Esophagus muscularis mucosa (tissue), 4 donors: ENCODE data around the gene HYAL4. TPM values are rescaled to one million over a fixed set of nuclear protein-coding genes. Genes with fewer than 3 reads are reported as not detected.

Experiments
- DNase-seq: peaks from one replicate; pipeline ENCODE4 v3.0.0-alpha.2; 2017; ENCODE audit errors: extremely low spot score
- H3K27ac ChIP-seq, 4 donors: fragments of 200-600 bp; sonication (generic); replicated peaks in 1 of 4; 1 replicate in 3 of 4; 2 replicates in 1 of 4; pipeline ENCODE4 v1.5.1; 2016 to 2019; ENCODE audit warnings: mild to moderate bottlenecking in 1 of 4
- H3K27me3 ChIP-seq, 4 donors: fragments of 200-600 bp; sonication (generic); one replicate each; pipeline versions ENCODE4 v1.5.1 to v1.6.0; 2016 to 2019
- H3K36me3 ChIP-seq, 4 donors: fragments of 200-600 bp; sonication (generic); one replicate each; pipeline ENCODE4 v1.5.1; 2016 to 2019
- H3K4me1 ChIP-seq, 4 donors: fragments of 200-600 bp; sonication (generic); one replicate each; pipeline ENCODE4 v1.5.1; 2016 to 2019
- H3K4me3 ChIP-seq, 4 donors: fragments of 200-600 bp; sonication (generic); 1 replicate in 2 of 4; 2 replicates in 2 of 4; pipeline ENCODE4 v1.5.1; 2016 to 2019; ENCODE audit warnings: mild to moderate bottlenecking in 4 of 4, moderate library complexity in 1 of 4
- H3K9me3 ChIP-seq, 4 donors: fragments of 200-600 bp; sonication (generic); 1 replicate in 3 of 4; 2 replicates in 1 of 4; pipeline ENCODE4 v1.5.1; 2016 to 2019
- CTCF ChIP-seq, 3 experiments: fragments of 200-600 bp in 2 of 3; fragments of 450-650 bp in 1 of 3; sonication (generic) in 2 of 3; IDR thresholded peaks; one replicate each; pipeline ENCODE4 v1.5.1; 2017 to 2019; ENCODE audit warnings: antibody characterized with exemption in 3 of 3, mild to moderate bottlenecking in 2 of 3, moderate library complexity in 1 of 3
- EP300 ChIP-seq: sonication (generic); formaldehyde crosslinking; IDR thresholded peaks from one replicate; pipeline ENCODE4 v1.6.1; 2017; ENCODE audit warnings: antibody characterized with exemption
- POLR2A ChIP-seq: fragments of 450-650 bp; IDR thresholded peaks from one replicate; pipeline ENCODE4 v1.6.1; 2017; ENCODE audit warnings: antibody characterized with exemption, moderate library complexity, mild to moderate bottlenecking, low read depth
- POLR2AphosphoS5 ChIP-seq, 2 donors: sonication (generic); formaldehyde crosslinking; IDR thresholded peaks; one replicate each; pipeline ENCODE4 v1.6.1; 2017; ENCODE audit warnings: antibody characterized with exemption in 2 of 2
- WGBS: methylation state at CpG from one replicate; pipeline ENCODE4 v1.1.5; 2018; 5-methylcytosine and 5-hydroxymethylcytosine counted together
- intact Hi-C: fragments of 100-400 bp; cut with DNase I; formaldehyde crosslinking; loops from one replicate; pipeline ENCODE4 v1.15.1; 2023
- total RNA-seq, 4 donors: library from RNA; depleted of rRNA; stranded (reverse); fragments of >200 nt; gene quantifications; one replicate each; pipeline versions ENCODE4 v1.1.0 to v1.2.1, GENCODE V29; 2016

Gene HYAL4
- total RNA-seq, 4 donors from 2014 or later, result not detected

GRCh38 chr7:123923599-123923998, 78.6 kb downstream of the HYAL4 start:
- DNase-seq, result no peak
- Histone ChIP-seq H3K4me1 (no peaks in the 10 kb centered on the region), H3K36me3 (no peaks in the 10 kb centered on the region), H3K27me3 (no peaks in the 10 kb centered on the region), H3K4me3 (no peak overlapping the region), H3K27ac (no peak overlapping the region), H3K9me3 (no peaks in the 10 kb centered on the region)
- TF ChIP-seq EP300, result no peak
- TF ChIP-seq POLR2A, result no peak
- no peak for TF ChIP-seq POLR2AphosphoS5 (IDR thresholded peaks at IDR 0.05)
- no peak for TF ChIP-seq CTCF (IDR thresholded peaks at IDR 0.05)
- 93% methylated on average over 4 of the region's 4 CpGs for WGBS
- intact Hi-C loops, result no loop called here

GRCh38 chr7:123924941-123925340, 80.0 kb downstream of the HYAL4 start, which contains the start of gene SPAM1:
Gene SPAM1, plus strand, starts transcription at chr7:123925241. Its CDS starts 28,330 bp downstream, at chr7:123953571.
- intact Hi-C loops, result no loop called here
- Histone ChIP-seq H3K27ac (no peak within 1 kb of the TSS), H3K4me1 (no peaks in the 10 kb centered on the region), H3K4me3 (no peak within 1 kb of the TSS), H3K9me3 (no peaks in the 10 kb centered on the region), H3K27me3 (no peaks in the 10 kb centered on the region), H3K36me3 (no peaks in the 10 kb centered on the region)
- DNase-seq, result no peak
- TF ChIP-seq POLR2AphosphoS5 (IDR thresholded peaks at IDR 0.05) (no peak), EP300 (no peak), POLR2A (no peak), CTCF (IDR thresholded peaks at IDR 0.05) (no peak)

Other genes starting within 250 kb of the HYAL4 start
- not detected for gene ASB15, start 243.3 kb upstream of the HYAL4 start, total RNA-seq
- not detected for gene LMOD2, start 189.3 kb upstream of the HYAL4 start, total RNA-seq
- gene WASL, start 96.2 kb upstream of the HYAL4 start, total RNA-seq, result 10 to 100 TPM; 36.0 to 51.5 (median 38.5) TPM
- gene SPAM1, start 80.1 kb downstream of the HYAL4 start, total RNA-seq, result not detected
- gene TMEM229A, start 187.9 kb downstream of the HYAL4 start, total RNA-seq, result not detected